ENCODE data around the gene HPS1.

Gene HPS1

DNA sequence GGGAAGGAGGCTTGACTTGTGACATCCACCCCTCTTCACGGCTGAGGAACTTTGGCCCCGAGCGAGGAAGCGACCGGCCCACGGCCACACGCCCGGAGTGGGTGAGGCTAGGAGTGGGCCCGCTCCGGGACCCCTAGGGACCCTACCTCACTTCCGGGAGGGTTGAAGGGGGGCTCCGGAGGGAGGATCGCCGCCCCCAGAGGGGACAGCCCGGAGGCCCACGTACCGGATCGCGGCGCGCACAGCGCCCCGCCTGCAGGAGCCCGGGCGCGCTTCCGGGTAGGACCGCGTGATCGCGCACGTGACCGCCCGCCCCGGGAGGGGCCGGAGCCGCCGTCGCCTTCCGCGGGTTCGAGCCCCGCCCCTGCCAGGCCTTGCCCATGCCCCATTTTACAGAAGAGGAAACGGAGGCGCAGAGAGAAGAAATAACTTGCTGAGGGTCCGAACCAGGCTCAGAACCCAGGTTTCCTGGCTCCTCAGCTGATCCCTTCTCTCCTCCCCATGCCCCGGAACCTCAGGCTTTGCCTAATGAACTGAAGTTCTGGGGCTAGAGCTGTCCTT is at the start of gene HPS1:
TSS of gene HPS1 (minus strand) at position 275 of the 561 bp plus-strand sequence. CDS start 3,695 bp downstream, outside the sequence.
- DNase-seq (ENCODE audit: low read depth in 2 of 2) = peak; percentile 68 to 79

GRCh38 chr10:98492763-98493162 is 46.0 kb upstream of the HPS1 start:
- DNase-seq (ENCODE audit: low read depth in 2 of 2) = no peak

DNA sequence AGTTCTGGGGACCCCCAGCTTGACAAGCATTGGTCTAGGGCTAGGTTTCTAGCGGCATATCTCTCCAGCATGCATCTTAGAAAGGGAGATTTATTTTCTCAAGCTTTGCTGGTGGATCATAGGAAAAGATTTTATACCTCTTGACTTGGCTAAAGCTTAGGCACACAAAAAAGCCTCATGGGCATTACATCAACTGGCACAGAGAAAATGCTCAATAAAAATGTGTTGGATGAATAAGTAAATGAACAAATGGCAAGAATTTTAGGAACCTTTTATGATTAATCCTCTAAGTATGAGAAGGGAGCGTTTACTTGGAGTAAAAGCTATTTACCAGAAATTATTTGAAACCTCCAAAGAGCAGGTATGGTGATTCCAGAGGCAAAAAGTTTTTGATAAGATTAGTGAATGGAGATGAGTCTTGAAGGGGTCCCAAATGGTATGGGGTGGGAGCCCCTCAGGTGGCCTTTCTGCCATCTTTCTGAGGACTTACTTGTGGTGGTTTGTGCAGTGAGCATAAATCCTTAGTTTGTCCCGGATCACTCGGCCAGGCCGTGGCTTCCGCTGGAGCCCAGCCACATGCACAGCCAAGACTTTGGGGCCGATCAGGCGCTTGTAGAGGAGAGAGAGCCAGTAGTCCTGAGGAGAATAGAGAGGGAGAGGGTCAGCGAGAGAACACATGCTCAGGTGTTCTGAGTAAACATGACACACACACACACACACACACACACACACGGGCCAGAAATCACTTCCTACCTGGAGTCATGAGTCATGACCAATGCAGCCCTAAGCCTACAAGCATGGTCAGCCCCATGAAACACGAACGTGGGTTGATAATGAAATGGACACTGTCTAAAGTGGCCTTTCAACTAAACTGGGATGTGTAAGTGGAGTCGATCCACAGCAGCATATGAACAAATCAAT is 43.1 kb upstream of the HPS1 start:
- DNase-seq (ENCODE audit: low read depth in 2 of 2) = no peak

- DNase-seq (ENCODE audit: low read depth in 2 of 2) = no peak
Observed at GRCh38 chr10:98488669-98489430, 42.1 kb upstream of the HPS1 start.

- DNase-seq (ENCODE audit: low read depth in 2 of 2) = no peak
Observed at GRCh38 chr10:98487649-98488048, 40.9 kb upstream of the HPS1 start.

- no peak for DNase-seq (ENCODE audit: low read depth in 2 of 2)
Observed at GRCh38 chr10:98486421-98486820, 39.7 kb upstream of the HPS1 start.

GRCh38 chr10:98485959-98486358 is 39.2 kb upstream of the HPS1 start:
- DNase-seq (ENCODE audit: low read depth in 2 of 2) = no peak

DNA sequence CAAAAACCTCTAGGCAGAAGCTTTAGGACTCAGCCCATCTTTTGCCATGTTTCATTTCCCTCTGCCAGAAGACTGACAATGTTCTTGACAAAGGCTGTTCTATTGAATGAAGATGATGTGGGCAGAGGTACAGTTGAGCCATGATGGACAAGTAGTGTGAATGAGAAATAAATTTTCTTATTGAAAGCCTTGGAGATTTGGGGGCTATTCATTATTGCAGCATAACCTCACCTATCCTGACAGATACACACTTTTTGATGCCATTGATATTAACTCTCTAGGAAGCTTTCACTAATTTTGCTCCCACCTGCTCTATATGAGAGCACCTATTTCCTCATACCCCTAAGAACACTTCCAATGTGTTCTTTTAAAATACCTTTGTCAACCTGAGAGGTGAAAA is 36.9 kb upstream of the HPS1 start:
- DNase-seq (ENCODE audit: low read depth in 2 of 2) = no peak

GRCh38 chr10:98482096-98482495 is 35.4 kb upstream of the HPS1 start:
- DNase-seq (ENCODE audit: low read depth in 2 of 2) = no peak

- no peak for DNase-seq (ENCODE audit: low read depth in 2 of 2)
Observed at GRCh38 chr10:98481404-98481945, 34.7 kb upstream of the HPS1 start.

DNA sequence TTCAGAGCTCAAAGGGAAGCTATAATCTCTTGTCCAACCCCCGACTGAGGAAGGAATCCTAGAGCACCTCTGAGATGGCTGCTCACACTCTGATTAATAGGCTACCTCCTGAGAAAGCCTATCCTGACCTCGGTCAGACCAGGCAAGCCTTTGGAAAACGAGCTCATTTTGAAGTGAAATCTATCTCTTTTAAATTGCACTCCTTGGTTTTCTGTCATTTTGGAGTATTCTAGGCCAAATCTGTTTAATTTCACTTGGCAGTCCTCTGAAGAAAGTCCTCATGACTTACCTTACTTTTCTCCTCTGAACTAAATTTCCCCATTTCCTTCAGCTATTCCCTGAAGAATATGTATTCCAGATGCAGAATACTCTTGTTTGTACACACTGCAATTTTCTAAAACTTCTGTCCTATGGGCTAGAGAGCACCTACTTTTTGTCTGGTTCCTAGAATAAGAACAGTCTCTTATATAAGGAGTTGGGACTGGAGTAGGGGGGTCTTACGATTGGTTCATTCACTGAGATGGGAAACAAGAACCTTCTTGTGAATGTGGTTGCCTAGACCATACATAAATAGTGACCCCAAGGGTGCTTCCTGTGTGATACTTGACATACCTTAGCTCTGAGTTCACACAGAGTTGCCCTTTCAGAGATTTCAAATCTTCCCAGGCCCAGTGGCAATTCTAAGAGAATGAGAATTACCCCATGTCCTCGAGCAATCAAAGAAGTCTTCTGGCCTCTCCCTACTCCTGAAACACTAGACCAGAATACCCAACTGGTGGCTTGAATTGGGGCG is 31.9 kb upstream of the HPS1 start:
- no peak for DNase-seq (ENCODE audit: low read depth in 2 of 2)

DNA sequence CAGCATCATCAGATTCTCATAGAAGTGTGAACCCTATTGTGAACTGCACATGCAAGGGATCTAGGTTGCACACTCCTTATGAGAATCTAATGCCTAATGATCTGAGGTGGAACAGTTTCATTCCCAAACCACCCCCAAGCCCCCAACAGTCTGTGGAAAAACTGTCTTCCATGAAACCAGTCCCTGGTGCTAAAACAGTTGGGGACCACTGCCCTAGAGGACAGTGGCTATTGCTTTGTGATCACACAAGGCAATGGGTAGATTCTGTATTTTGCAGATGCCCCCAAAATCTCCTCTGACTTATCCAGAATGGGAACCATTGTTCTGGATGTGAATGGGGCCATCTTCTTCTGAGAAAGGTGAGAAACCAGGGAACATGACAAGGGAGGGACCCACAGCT is 31.1 kb upstream of the HPS1 start:
- DNase-seq (ENCODE audit: low read depth in 2 of 2) = no peak

GRCh38 chr10:98474628-98475027 is 27.9 kb upstream of the HPS1 start:
- no peak for DNase-seq (ENCODE audit: low read depth in 2 of 2)

- DNase-seq (ENCODE audit: low read depth in 2 of 2) = no peak
Observed at GRCh38 chr10:98472196-98472595, 25.5 kb upstream of the HPS1 start.

- no peak for DNase-seq (ENCODE audit: low read depth in 2 of 2)
Observed at GRCh38 chr10:98470850-98471249, 24.1 kb upstream of the HPS1 start.

DNA sequence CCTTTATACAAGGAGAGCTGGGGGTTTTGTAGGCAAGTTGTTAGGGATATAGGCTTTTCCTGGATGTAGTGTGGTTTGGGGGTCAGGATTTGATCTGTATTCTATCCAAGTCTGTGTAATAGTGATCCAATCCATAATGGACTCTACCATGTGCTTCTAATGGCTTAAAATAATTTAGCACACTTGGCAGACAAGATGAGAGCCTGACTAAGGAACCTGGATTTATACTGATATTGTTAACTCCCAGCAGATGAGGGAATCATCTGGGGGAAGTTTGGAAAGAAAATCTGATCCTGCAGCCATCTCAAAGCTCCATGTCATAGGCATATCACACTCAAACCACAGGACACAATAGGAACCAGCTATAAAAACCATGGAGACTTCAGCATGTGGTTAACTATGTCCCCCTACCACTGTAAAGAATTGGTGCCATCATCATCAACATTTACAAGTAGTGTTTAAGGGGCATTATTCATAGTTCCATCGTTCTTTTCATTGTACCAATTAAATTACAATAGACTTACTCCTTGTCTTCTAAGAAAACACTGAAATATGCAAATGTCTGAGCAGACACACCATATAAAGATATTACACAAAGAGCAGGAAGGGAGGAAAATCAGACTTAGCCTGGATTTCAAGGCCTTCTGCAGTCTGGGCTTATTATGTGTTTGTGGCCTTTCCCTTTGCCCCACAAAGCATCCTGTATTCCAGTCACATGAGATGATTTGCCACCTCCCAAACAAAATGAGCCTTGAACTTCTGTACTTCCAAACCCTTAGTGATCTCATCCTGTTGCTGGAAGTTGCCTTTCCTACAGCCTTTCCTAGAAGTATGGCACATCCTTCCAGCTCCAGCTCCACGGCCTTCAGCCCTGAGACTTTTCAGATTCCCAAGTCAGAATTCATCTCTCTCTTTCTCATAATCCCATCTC is 22.5 kb upstream of the HPS1 start:
- DNase-seq (ENCODE audit: low read depth in 2 of 2) = no peak

DNA sequence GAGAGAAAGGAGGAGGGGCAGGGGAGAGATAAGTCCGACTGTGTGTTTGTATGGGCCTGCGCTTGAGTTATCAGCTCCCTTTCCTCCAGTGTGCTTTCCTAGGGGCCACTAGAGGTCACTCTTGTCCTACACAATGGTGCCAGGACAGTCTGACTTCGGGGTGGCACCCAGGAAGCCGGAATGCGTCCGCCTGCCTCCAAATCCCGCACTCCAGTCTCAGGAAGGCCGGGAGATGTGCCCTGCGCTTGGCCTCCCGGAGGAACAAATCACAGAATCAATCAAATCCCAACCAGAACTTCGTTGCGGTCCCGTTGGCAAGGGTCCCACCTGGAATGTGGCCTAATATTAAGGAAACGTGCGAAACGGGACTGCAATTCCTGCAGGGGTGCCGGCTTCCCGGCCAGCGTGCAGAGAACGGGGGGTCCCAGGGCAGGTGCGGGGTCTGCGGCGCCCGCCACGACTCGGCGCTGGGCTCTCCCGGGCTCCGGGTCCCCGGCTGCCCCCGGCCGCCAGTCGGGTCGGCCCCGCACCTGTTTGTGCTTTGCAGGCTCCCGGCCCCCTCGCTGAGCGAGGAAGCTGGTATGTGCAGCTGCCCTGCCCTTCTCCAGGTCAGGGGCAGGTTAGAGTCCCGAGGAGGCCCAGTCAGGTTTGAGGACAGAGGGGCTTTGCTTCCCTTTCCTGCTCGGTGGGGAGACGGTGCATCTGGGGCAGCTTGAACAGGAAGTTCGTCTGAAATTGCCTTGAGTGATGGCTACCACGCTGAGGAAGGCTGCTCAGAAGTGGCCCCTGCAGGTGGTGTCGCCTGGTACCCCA is 21.0 kb upstream of the HPS1 start:
- DNase-seq (ENCODE audit: low read depth in 2 of 2) = peak; percentile 38 to 41

DNA sequence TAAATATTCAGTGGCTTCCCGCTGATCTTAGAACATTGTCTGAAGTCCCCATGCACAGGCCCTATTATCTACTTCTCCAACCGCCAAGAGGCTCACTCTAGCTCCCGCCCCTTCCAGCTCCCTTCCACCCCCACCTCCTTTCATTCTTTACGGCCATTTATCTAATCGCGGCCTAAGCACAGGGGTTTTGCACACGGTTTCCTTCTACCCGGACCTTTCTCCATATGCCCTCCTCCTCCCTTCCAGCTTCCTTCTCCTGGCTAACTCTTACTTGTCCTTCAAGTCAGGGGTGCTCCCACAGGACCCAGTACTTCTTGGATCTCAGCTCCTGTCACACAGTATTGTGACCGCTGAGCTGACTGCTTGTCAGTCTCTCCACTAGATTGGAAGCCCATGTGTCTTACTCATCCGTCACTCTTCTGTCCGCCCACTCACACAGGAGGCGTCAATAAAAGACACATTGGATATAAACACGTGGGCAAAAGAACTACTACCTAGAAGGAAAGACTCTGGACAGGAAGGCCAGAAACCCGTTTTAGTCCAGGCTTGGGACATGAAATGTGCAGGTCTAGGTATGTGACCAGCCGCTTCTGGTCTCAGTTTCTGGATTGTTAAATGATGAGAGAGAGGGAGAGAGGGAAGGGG is 20.2 kb upstream of the HPS1 start:
- DNase-seq (ENCODE audit: low read depth in 2 of 2) = no peak

- DNase-seq (ENCODE audit: low read depth in 2 of 2) = no peak
Observed at GRCh38 chr10:98465866-98466265, 19.1 kb upstream of the HPS1 start.
